NOMO-1 treated with dmso at 0.1 percent for 144 hours (cell line): ENCODE data around the gene ZSCAN26.

Experiments used
- DNase-seq: peaks from one replicate; lab custom pipeline; 2025; ENCODE audit not compliant: unreplicated experiment; lab: John Stamatoyannopoulos, UW

The ZSCAN26 gene

GRCh38 chr6:28266962-28267694 lies at the start of gene ZSCAN26:
ZSCAN26 (plus strand) TSS chr6:28267143; CDS start chr6:28271920, 4,777 bp downstream.
- DNase-seq: peak; percentile 69

- DNase-seq: no peak
Observed at GRCh38 chr6:28217890-28218289, 49.1 kb upstream of the ZSCAN26 start.

DNA sequence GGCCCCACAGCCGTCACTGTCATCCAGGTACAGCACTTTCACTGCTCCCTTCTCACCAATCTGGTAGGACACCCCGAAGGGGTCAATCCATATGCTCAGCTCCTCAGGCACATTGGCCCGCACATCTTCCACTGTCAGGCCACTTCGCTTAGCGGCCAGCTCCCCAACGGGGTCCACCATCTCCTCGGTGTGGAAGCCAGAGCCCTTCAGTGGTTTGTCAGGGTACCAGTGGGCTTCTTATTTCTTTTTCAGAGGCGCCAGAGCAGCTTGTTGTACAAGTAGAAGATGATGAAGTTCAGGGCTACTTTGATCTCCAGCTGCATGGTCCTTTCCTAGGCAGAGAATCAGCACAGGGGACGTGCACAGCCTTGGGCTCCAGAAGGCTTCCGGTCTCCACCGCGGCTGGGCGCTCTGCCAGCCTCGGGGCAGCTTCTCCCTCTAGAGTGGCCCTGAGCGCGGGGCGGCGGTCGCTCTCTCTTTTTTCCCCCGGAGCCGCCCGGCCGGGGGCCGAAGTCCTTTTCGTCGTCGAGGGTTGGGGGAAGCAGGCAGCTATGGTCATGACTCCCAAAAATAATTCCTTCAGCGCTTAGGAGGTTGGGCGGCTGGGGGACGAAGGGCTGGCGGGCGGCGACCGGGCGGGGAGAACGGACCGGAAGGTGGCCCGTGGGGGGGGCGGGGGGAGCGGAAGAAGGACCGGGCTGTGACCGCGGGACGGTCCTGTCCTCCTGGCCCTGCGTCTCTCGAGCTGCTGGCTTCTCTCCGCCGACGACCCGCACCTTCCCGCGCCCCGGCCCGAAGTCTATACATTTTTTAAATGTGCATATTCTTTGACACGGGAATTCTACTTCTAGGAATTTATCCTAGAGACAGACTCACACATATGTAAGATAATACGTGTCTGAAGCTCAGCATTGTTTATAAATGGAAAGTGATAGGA lies 48.4 kb upstream of the ZSCAN26 start:
- DNase-seq: peak; percentile 29

GRCh38 chr6:28220257-28221133 lies 46.4 kb upstream of the ZSCAN26 start:
- no peak for DNase-seq

GRCh38 chr6:28224131-28225055 lies 42.5 kb upstream of the ZSCAN26 start:
- no peak for DNase-seq

- DNase-seq: peak; percentile 67
Observed at GRCh38 chr6:28225056-28225834, 41.7 kb upstream of the ZSCAN26 start, which contains the start of gene ZSCAN9. ZSCAN9 (plus strand) TSS chr6:28225275; CDS start chr6:28227085, 1,810 bp downstream.

DNA sequence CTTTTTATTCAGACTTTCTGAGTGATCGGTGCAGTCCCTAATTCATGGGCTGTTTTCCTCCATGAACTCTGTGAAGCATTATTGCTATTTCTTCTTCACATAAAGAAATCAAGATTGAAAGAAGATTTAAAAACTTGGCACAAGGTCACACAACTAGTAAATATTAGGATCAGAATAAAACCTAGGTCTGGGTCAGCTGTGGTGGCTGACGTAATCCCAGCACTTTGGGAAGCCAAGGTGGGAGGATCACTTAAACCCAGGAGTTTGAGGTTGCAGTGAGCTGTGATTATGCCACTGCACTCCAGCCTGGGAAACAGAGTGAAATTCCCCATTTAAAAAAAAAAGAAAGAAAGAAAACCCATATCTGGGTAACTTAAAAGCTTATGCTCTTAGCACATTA lies 40.5 kb upstream of the ZSCAN26 start:
- DNase-seq: no peak

DNA sequence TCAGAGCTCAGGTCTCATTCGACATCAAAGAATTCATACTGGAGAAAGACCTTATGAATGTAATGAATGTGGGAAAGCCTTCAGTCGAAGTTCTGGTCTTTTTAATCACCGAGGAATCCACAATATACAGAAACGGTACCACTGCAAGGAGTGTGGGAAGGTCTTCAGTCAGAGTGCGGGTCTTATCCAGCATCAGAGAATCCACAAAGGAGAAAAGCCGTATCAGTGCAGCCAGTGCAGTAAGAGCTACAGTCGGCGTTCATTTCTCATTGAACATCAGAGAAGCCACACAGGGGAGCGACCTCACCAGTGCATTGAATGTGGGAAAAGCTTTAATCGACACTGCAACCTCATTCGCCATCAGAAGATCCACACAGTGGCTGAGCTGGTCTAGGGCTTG lies 34.2 kb upstream of the ZSCAN26 start:
- no peak for DNase-seq

DNA sequence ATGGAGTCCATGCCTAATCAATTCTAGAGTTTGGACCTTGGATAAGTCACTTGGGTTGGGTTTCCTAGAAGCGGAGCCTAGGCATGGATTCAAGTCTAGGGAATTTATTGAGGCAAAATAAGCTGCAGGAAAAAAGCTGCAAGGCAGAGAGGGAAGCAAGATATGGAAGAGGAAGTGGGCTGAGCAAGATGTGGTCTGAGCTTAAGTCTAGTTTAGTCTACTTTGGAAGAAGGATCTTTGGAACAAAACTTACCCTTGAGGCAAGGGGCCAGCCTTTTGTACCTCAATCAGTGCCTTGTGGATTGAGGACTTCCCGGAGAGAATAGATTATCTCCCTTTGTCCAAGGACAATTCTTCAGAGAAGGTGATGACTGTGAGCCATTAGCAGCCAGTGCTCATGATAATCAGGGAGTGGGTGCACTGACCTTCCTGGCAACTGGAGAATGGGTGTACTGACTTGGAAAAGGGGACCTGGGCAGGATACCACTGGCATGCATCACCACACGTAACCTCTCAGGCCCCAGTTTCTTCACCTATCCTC lies 31.0 kb upstream of the ZSCAN26 start:
- DNase-seq: peak; percentile 23

DNA sequence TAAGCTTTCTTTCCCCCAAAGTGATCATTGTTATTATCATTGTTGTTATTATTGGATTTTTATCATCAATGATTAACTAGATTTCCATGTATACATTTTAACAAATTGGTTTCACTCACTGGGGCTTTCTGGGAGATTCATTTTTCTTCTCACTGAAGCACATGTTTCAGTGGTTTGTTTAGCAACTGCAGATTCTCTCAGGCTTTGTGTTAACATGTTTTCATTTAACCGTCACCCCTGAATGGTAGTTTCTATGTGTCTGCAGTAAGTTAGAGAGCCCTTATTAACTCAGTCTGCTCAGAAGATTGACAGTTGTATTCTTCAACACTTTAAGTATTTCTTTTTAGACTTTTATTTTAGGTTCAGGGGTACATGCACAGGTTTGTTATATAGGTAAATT lies 27.3 kb upstream of the ZSCAN26 start:
- no peak for DNase-seq

DNA sequence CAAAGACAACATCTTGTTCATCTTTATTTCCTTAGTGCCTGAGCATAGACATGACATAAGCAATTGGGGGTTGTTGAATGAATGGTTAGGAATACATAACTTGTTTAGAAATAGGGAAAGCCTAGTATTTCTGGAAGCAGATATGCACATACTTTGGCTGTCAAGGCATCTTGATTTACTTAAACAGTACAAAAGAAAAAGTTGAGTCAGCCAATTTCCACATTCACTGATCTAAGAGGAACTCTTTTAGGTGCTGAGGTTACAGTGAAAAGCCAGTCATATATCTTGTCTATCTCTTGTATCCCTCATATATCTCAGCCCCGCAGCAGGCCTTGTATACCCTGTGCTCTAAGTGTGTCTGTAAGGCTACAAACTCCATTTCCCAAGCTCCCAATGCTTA lies 26.5 kb upstream of the ZSCAN26 start:
- DNase-seq: no peak

- DNase-seq: no peak
Observed at GRCh38 chr6:28243946-28244345, 23.0 kb upstream of the ZSCAN26 start.

DNA sequence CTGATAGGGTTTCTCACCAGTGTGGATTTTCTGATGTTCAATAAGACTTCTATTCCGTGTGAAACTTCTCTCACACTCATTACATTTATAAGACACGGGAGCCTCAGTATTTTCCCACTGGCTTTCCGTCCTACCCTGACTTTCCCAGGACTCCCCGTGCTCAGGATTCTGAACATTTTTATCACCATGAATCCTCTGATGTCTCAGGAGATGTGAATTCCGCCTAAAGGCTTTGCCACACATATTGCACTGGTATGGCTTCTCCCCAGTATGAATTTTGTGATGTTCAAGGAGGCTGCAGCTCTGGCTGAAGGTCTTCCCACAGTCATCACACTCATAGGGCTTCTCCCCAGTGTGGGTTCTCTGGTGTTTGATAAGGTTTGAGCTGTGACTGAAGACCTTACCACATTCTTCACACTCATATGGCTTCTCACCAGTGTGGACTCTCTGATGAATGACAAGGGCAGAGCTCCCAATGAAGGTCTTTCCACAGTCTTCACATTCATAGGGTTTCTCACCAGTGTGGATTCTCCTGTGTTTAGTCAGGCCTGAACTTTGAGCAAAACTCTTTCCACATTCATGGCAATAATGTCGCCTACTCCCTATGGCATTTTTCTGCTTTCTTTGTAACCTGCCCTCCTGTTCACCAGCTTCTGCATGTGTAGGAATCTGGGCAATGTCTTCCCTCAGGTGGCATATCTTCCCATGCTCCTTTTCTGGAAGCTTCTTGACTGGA lies 21.6 kb upstream of the ZSCAN26 start:
- DNase-seq: no peak

GRCh38 chr6:28248916-28249315 lies 18.0 kb upstream of the ZSCAN26 start:
- no peak for DNase-seq

GRCh38 chr6:28250747-28251146 lies 16.2 kb upstream of the ZSCAN26 start:
- no peak for DNase-seq

- DNase-seq: no peak
Observed at GRCh38 chr6:28251661-28252008, 15.3 kb upstream of the ZSCAN26 start.

GRCh38 chr6:28252009-28252975 lies 14.7 kb upstream of the ZSCAN26 start, which contains the start of gene ZKSCAN4:
ZKSCAN4 (minus strand) TSS chr6:28252269; CDS start chr6:28251980, 289 bp downstream.
- peak; percentile 81 for DNase-seq
